HepG2 (cell line): ENCODE measurements around the gene CSNK1A1. TPM values are rescaled to one million over a fixed set of nuclear protein-coding genes. Genes with fewer than 3 reads are reported as not detected.

ENCODE experiments used
- ATAC-seq: fragments of 200-7000 bp; cut with Tn5 transposase; 3 replicates; pipeline ENCODE4 v1.9.1; 2020; ENCODE audit warnings: mild to moderate bottlenecking, moderate library complexity
- BruUV-seq: library from RNA; stranded (reverse); fragments of 400-500 nt; replicated peaks from 2 replicates; lab custom pipeline; 2021; lab: Mats Ljungman, UMichigan
- CTCF ChIA-PET: fragments of 300-600 bp; formaldehyde crosslinking; extraction: SDS; loops from one replicate; lab custom pipeline; 2021; ENCODE audit warnings: low total read pairs, inconsistent platforms, low intra/inter-chr PET ratio; lab: Yijun Ruan, JAX
- POLR2A ChIA-PET: fragments of 350-600 bp; sonication (Branson Sonifier 250); formaldehyde crosslinking; loops from one replicate; lab custom pipeline; 2020; ENCODE audit warnings: antibody characterized with exemption, inconsistent platforms; lab: Yijun Ruan, JAX
- DNase-seq: peaks from one replicate; pipeline ENCODE4 v3.0.0-alpha.2; 2015; ENCODE audit warnings: low spot score
- FAIRE-seq: peaks from 3 replicates; lab custom pipeline; 2011; peaks lifted over from hg19 to GRCh38; lab: Jason Lieb, UNC
- H2AFZ ChIP-seq: one replicate; pipeline ENCODE4 v1.6.1; 2011; ENCODE audit warnings: low read length, inconsistent platforms
- H3K27ac ChIP-seq: fragments of 300-600 bp; 3 replicates; pipeline ENCODE4 v1.8.0; 2011; ENCODE audit warnings: mixed run types, mild to moderate bottlenecking, mixed read lengths, low read length, inconsistent platforms; ENCODE audit not compliant: insufficient read depth; ENCODE audit errors: extremely low read length
- H3K27me3 ChIP-seq, 2 experiments: fragments of 200-600 bp in 1 of 2; 2 replicates in 1 of 2; 3 replicates in 1 of 2; pipeline versions ENCODE4 v1.6.0 to v1.8.0; 2011; ENCODE audit warnings: low read length in 2 of 2, mild to moderate bottlenecking in 2 of 2, moderate library complexity in 2 of 2, inconsistent platforms in 1 of 2; ENCODE audit not compliant: insufficient read depth in 2 of 2, control insufficient read depth in 1 of 2
- H3K36me3 ChIP-seq, 2 experiments: fragments of 200-600 bp in 1 of 2; replicated peaks in 1 of 2; 2 replicates in 1 of 2; 3 replicates in 1 of 2; pipeline versions ENCODE4 v1.5.1 to v1.8.0; 2011; ENCODE audit warnings: low read length in 2 of 2, inconsistent platforms in 1 of 2; ENCODE audit not compliant: insufficient read depth in 2 of 2, control insufficient read depth in 1 of 2
- H3K4me1 ChIP-seq: 2 replicates; pipeline ENCODE4 v1.5.1; 2012; ENCODE audit warnings: low read length, inconsistent platforms; ENCODE audit not compliant: insufficient read depth
- H3K4me2 ChIP-seq: 2 replicates; pipeline ENCODE4 v1.6.0; 2011; ENCODE audit warnings: low read depth, low read length, inconsistent platforms
- H3K4me3 ChIP-seq, 3 experiments: fragments of 200-600 bp in 1 of 3; sonication (generic), shearing (Covaris generic) in 1 of 3; replicated peaks in 1 of 3; 2 replicates each; pipeline ENCODE4 v1.5.1; 2011 to 2016; ENCODE audit warnings: low read length in 3 of 3, inconsistent platforms in 2 of 3, low read depth in 2 of 3, mild to moderate bottlenecking in 2 of 3, control low read depth in 1 of 3, mixed read lengths in 1 of 3; ENCODE audit not compliant: insufficient read depth in 1 of 3
- H3K79me2 ChIP-seq: one replicate; pipeline ENCODE4 v1.6.1; 2011; ENCODE audit warnings: low read length, inconsistent platforms; ENCODE audit not compliant: insufficient read depth
- H3K9ac ChIP-seq: 2 replicates; pipeline ENCODE4 v1.6.0; 2011; ENCODE audit warnings: mild to moderate bottlenecking, low read depth, low read length, inconsistent platforms; ENCODE audit not compliant: insufficient read depth
- H3K9me3 ChIP-seq: 2 replicates; pipeline ENCODE4 v1.5.1; 2012; ENCODE audit warnings: mild to moderate bottlenecking, low read length
- H4K20me1 ChIP-seq: 2 replicates; pipeline ENCODE4 v1.6.0; 2011; ENCODE audit warnings: inconsistent platforms, mild to moderate bottlenecking, low read length, moderate library complexity; ENCODE audit not compliant: insufficient read depth
- ARID4A ChIP-seq: sonication (generic); formaldehyde crosslinking; IDR thresholded peaks from 2 replicates; pipeline ENCODE4 v1.5.0; 2020; ENCODE audit warnings: mild to moderate bottlenecking, missing genetic modification reagents, borderline replicate concordance
- FOXA1 ChIP-seq, 2 experiments: fragments of 450-650 bp in 1 of 2; sonication (generic) in 1 of 2; formaldehyde crosslinking in 1 of 2; IDR thresholded peaks; 2 replicates each; pipeline versions ENCODE4 v1.4.0 to v1.6.1; 2016 to 2020; ENCODE audit warnings: missing genetic modification reagents in 1 of 2
- FOXA3 ChIP-seq: IDR thresholded peaks from 2 replicates; pipeline ENCODE4 v1.6.1; 2016; ENCODE audit warnings: missing genetic modification reagents, missing compliant biosample characterization
- GATAD2A ChIP-seq: IDR thresholded peaks from 2 replicates; pipeline ENCODE4 v1.6.1; 2016
- JDP2 ChIP-seq: sonication (generic); formaldehyde crosslinking; IDR thresholded peaks from 2 replicates; pipeline ENCODE4 v1.8.1; 2022; ENCODE audit warnings: missing genetic modification reagents, borderline replicate concordance
- MLX ChIP-seq: IDR thresholded peaks from 2 replicates; pipeline ENCODE4 v1.6.1; 2016
- PCBP1 ChIP-seq: fragments of 200-400 bp; formaldehyde crosslinking; IDR thresholded peaks from 2 replicates; pipeline ENCODE4 v1.6.1; 2017; ENCODE audit warnings: mild to moderate bottlenecking, low read depth, low read length, borderline replicate concordance
- SP4 ChIP-seq: sonication (generic); formaldehyde crosslinking; IDR thresholded peaks from 2 replicates; pipeline ENCODE4 v1.8.1; 2023; ENCODE audit warnings: mild to moderate bottlenecking, missing genetic modification reagents
- ZNF33A ChIP-seq: sonication (generic); formaldehyde crosslinking; IDR thresholded peaks from 2 replicates; pipeline ENCODE4 v1.5.1; 2020; ENCODE audit warnings: missing genetic modification reagents, mild to moderate bottlenecking, moderate library complexity, borderline replicate concordance
- ZNF598 ChIP-seq: sonication (generic); formaldehyde crosslinking; IDR thresholded peaks from 2 replicates; pipeline ENCODE4 v1.5.1; 2020; ENCODE audit warnings: mild to moderate bottlenecking, missing genetic modification reagents, borderline replicate concordance
- ZNF644 ChIP-seq: IDR thresholded peaks from 2 replicates; pipeline ENCODE4 v1.6.1; 2016; ENCODE audit warnings: low read depth
- ZNF670 ChIP-seq: sonication (generic); formaldehyde crosslinking; IDR thresholded peaks from 2 replicates; pipeline ENCODE4 v1.8.0; 2022; ENCODE audit warnings: mild to moderate bottlenecking, missing genetic modification reagents, borderline replicate concordance
- WGBS: methylation state at CpG from one replicate; pipeline ENCODE4 v1.1.6; 2017; ENCODE audit warnings: low lambda C conversion rate; 5-methylcytosine and 5-hydroxymethylcytosine counted together
- in situ Hi-C: cut with HindIII; loops from 2 replicates; pipeline ENCODE4 v1.10.0; 2017; ENCODE audit warnings: low pct_unique_long_range_greater_than_20kb; ENCODE audit not compliant: extremely low pct_ligation_motif_present
- intact Hi-C: fragments of 100-400 bp; cut with micrococcal nuclease; formaldehyde crosslinking; loops from one replicate; pipeline ENCODE4 v1.10.0; 2022; ENCODE audit not compliant: unreplicated experiment
- polyA plus RNA-seq, 8 experiments: library from polyadenylated mRNA; depleted of rRNA in 3 of 8; stranded (reverse) in 7 of 8; unstranded in 1 of 8; fragments of >200 nt; fragmentation: Illumina TruSeq in 4 of 8; extraction: Trizol in 4 of 8; gene quantifications; 2 replicates each; pipeline versions ENCODE4 v1.2.1 to v1.2.3, GENCODE V29; 2011 to 2016; ENCODE audit warnings: low read depth in 4 of 8, missing spikeins in 1 of 8, mixed read lengths in 1 of 8; ENCODE audit not compliant: insufficient read depth in 1 of 8
- total RNA-seq, 5 experiments: library from RNA; depleted of rRNA; stranded (reverse); fragments of >200 nt; fragmentation: Illumina TruSeq; extraction: Trizol; gene quantifications; 2 replicates each; pipeline ENCODE4 v1.2.3, GENCODE V29; 2016; ENCODE audit warnings: low read depth in 1 of 5

CSNK1A1 gene
- total and polyA plus RNA-seq, 2 of the 13 experiments (the other 11 are each of a cell fraction or from before 2014, with no cell fraction given): 89.0 to 149 TPM

- in situ Hi-C loops: no loop called here
- no peaks in the 10 kb centered on the region for H3K27me3 ChIP-seq
- no peaks in the 10 kb centered on the region for H4K20me1 ChIP-seq
- no peak overlapping the region for H2AFZ ChIP-seq
- H3K36me3 ChIP-seq: no peaks in the 10 kb centered on the region
- no peak for FAIRE-seq
- WGBS: 54% methylated on average over 5 of the region's 5 CpGs
- TF ChIP-seq ARID4A (CRISPR knock-in tag) (no peak), MLX (no peak), FOXA3 (peak; percentile 51; the same call in 1 of the 2 replicates), PCBP1 (no peak), ZNF670 (CRISPR knock-in tag) (no peak), JDP2 (CRISPR knock-in tag) (no peak), ZNF33A (CRISPR knock-in tag) (no peak), SP4 (CRISPR knock-in tag) (no peak), GATAD2A (CRISPR knock-in tag) (0 out of 2 replicates have a peak, but pooled peaks have one; percentile 12), ZNF644 (CRISPR knock-in tag) (0 out of 2 replicates have a peak, but pooled peaks have one; percentile 21), FOXA1 (IDR thresholded peaks at IDR 0.05) (no peak), FOXA1 (CRISPR knock-in tag; IDR thresholded peaks at IDR 0.05) (peak; percentile 48; the same call in 1 of the 2 replicates), ZNF598 (CRISPR knock-in tag) (no peak)
- TF ChIP-seq, all 625 proteins: peak for 4
- H3K27ac ChIP-seq: peak overlapping the region; percentile 16
- ChIA-PET POLR2A (interaction anchor here (0.6 to 1.2 kb wide), 3 partner anchors 13 to 65 kb away, joined by 3 to 4 read pairs (median 3); partner anchors contain the start of gene CSNK1A1), CTCF (no interaction called here)
- no peaks in the 10 kb centered on the region for H3K79me2 ChIP-seq
- ATAC-seq: peak; percentile 12
- BruUV-seq: no TSS peak
- H3K9ac ChIP-seq: no peak overlapping the region; the same call in 1 of the 2 replicates
- no peak overlapping the region for H3K4me2 ChIP-seq
- no peaks in the 10 kb centered on the region for H3K9me3 ChIP-seq
- DNase-seq: peak; percentile 61
- H3K4me1 ChIP-seq: peaks cover 65% of the 10 kb centered on the region
- intact Hi-C loops: loop anchor here (2.0 kb wide), 1 partner anchor 34 kb away; no protein-coding TSS in a partner anchor
- no peak overlapping the region for H3K4me3 ChIP-seq
These were observed 64.3 kb downstream of the CSNK1A1 start for GRCh38 chr5:149486726-149487635.
